GM10266 (cell line): ENCODE results near the gene SAMD10.
"Not testable (repeated sequence)": the region's sequence is repeated elsewhere in the genome, so short reads cannot be mapped to it uniquely, and the experiment has no call there.

ENCODE experiments used
- DNase-seq: peaks from one replicate; pipeline ENCODE4 v3.0.0; 2012; ENCODE audit errors: extremely low spot score
- CTCF ChIP-seq: IDR thresholded peaks from 2 replicates; pipeline ENCODE4 v1.5.1; 2012; ENCODE audit warnings: mild to moderate bottlenecking, low read depth; ENCODE audit not compliant: control insufficient read depth, insufficient read depth; ENCODE audit errors: missing control alignments

SAMD10 gene

GRCh38 chr20:64022671-64023360, 43.4 kb upstream of the SAMD10 start:
- DNase-seq, result no peak
- no peak for TF ChIP-seq CTCF

GRCh38 chr20:64021124-64021975, 41.9 kb upstream of the SAMD10 start:
- DNase-seq, result no peak
- no peak for TF ChIP-seq CTCF

- DNase-seq, result no peak
These were observed 36.2 kb upstream of the SAMD10 start for GRCh38 chr20:64015635-64016034.

GRCh38 chr20:64012385-64013154, 33.1 kb upstream of the SAMD10 start:
- not testable (repeated sequence) for DNase-seq

More at GRCh38 chr20:64015635-64016034, 36.2 kb upstream of the SAMD10 start:
- TF ChIP-seq CTCF, result no peak

GRCh38 chr20:64011366-64011779, 31.9 kb upstream of the SAMD10 start:
- TF ChIP-seq CTCF, result no peak
- no peak for DNase-seq

- TF ChIP-seq CTCF, result no peak
- no peak for DNase-seq
These were observed 31.3 kb upstream of the SAMD10 start for GRCh38 chr20:64010711-64011237.

- no peak for TF ChIP-seq CTCF
These were observed 30.5 kb upstream of the SAMD10 start for GRCh38 chr20:64009811-64010387.

More at GRCh38 chr20:64009811-64010387, 30.5 kb upstream of the SAMD10 start:
- DNase-seq, result no peak
